MCF 10A (cell line): ENCODE results near the gene LPP. TPM values are rescaled to one million over a fixed set of nuclear protein-coding genes. Genes with fewer than 3 reads are reported as not detected.
A peak's percentile ranks its signal among the peaks of the same experiment; 100 is the strongest.

ENCODE experiments used
- BruUV-seq: library from RNA; stranded (reverse); fragments of 400-500 nt; replicated peaks from 2 replicates; lab custom pipeline; 2021; lab: Mats Ljungman, UMichigan
- CTCF ChIA-PET: fragments of 300-600 bp; sonication (Branson Sonifier 250); formaldehyde crosslinking; extraction: SDS; loops from one replicate; lab custom pipeline; 2021; ENCODE audit warnings: antibody characterized with exemption, inconsistent platforms; lab: Yijun Ruan, JAX
- POLR2A ChIA-PET: fragments of 300-600, 350-650 bp; sonication (Branson Sonifier 250); formaldehyde crosslinking; extraction: SDS; loops from one replicate; lab custom pipeline; 2020; ENCODE audit warnings: antibody characterized with exemption, inconsistent platforms; lab: Yijun Ruan, JAX
- DNase-seq: peaks from one replicate; pipeline ENCODE4 v3.0.0-alpha.2; 2018; ENCODE audit not compliant: unreplicated experiment
- H3K27ac Mint-ChIP-seq: one replicate; pipeline ENCODE4 v1.8.0; 2022; ENCODE audit warnings: mild to moderate bottlenecking, low read depth, mixed read lengths; ENCODE audit not compliant: unreplicated experiment
- H3K27me3 Mint-ChIP-seq: one replicate; pipeline ENCODE4 v1.8.0; 2022; ENCODE audit warnings: mixed read lengths; ENCODE audit not compliant: insufficient read depth, unreplicated experiment
- H3K36me3 Mint-ChIP-seq: one replicate; pipeline ENCODE4 v1.8.0; 2022; ENCODE audit warnings: mild to moderate bottlenecking, moderate library complexity, mixed read lengths; ENCODE audit not compliant: insufficient read depth, unreplicated experiment
- H3K4me1 Mint-ChIP-seq: one replicate; pipeline ENCODE4 v1.8.0; 2022; ENCODE audit warnings: mixed read lengths; ENCODE audit not compliant: insufficient read depth, unreplicated experiment
- H3K4me3 Mint-ChIP-seq: one replicate; pipeline ENCODE4 v1.8.0; 2022; ENCODE audit warnings: mild to moderate bottlenecking, moderate library complexity, mixed read lengths; ENCODE audit not compliant: unreplicated experiment
- H3K9me3 Mint-ChIP-seq: one replicate; pipeline ENCODE4 v1.8.0; 2022; ENCODE audit warnings: mixed read lengths; ENCODE audit not compliant: unreplicated experiment
- intact Hi-C: fragments of 100-400 bp; cut with micrococcal nuclease; formaldehyde crosslinking; loops from 2 replicates; pipeline ENCODE4 v1.14.1; 2022
- total RNA-seq: library from RNA; stranded (reverse); gene quantifications from 2 replicates; pipeline ENCODE4 v1.2.3, GENCODE V29; 2022
- TF ChIP-seq, protein P1 (sequence below): fragments of 200-600 bp; IDR thresholded peaks from one replicate; pipeline ENCODE4 v1.8.0; 2022; ENCODE audit warnings: antibody characterized with exemption, mild to moderate bottlenecking; ENCODE audit not compliant: unreplicated experiment

The LPP gene
- total RNA-seq, 1 experiment from 2014 or later: 117 TPM

DNA sequence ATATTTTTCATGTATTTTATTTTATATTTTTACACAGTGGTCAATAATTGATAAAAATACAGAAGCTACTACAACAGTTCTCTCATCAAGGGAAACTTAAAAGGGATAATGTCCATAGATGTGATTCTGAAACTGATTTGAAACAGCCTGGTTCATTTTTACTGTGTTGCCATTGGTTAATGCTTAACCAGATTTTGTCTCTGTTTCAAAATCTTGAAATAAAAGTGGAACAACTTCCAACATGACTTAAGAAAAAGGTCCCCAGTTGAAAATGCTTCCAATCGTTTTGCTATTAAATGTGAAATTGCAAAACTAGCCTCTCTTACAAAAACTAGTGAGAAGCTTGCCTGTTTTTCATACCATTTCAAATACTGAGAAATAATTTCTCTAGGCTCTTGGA, 240.7 kb downstream of the LPP start:
- DNase-seq: no peak
- Mint-ChIP-seq H3K27ac (no peak overlapping the region), H3K4me1 (peaks cover 12% of the 10 kb centered on the region), H3K4me3 (no peak overlapping the region), H3K36me3 (peaks cover 7% of the 10 kb centered on the region), H3K9me3 (no peaks in the 10 kb centered on the region), H3K27me3 (no peaks in the 10 kb centered on the region)
- ChIA-PET POLR2A (interaction anchor here (0.6 to 1.7 kb wide), 6 partner anchors 8 to 654 kb away, joined by 3 to 5 read pairs (median 4); no protein-coding TSS in a partner anchor), CTCF (no interaction called here)
- TF ChIP-seq, protein P1, sequence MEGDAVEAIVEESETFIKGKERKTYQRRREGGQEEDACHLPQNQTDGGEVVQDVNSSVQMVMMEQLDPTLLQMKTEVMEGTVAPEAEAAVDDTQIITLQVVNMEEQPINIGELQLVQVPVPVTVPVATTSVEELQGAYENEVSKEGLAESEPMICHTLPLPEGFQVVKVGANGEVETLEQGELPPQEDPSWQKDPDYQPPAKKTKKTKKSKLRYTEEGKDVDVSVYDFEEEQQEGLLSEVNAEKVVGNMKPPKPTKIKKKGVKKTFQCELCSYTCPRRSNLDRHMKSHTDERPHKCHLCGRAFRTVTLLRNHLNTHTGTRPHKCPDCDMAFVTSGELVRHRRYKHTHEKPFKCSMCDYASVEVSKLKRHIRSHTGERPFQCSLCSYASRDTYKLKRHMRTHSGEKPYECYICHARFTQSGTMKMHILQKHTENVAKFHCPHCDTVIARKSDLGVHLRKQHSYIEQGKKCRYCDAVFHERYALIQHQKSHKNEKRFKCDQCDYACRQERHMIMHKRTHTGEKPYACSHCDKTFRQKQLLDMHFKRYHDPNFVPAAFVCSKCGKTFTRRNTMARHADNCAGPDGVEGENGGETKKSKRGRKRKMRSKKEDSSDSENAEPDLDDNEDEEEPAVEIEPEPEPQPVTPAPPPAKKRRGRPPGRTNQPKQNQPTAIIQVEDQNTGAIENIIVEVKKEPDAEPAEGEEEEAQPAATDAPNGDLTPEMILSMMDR: no peak
- BruUV-seq: no TSS peak
- intact Hi-C loops: no loop called here

DNA sequence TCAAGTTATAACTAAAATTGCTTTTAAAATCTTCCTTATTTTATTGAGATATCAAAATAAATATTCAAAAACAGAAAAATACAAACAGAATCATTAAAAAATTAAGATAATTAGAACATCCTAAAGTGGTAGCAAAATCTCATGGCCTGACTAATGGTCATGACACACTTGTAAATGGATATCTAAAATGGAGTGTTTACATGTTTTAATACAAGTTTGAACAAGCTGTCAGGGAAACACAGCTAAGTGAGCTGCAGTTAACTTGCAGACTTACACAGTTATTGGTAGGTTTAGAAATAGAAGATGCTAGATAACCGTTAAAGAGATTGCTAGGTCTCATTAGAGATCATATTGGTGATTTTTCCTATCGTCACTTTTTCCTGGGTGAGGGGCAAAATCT, 242.3 kb downstream of the LPP start:
- CTCF ChIA-PET: no interaction called here

DNA sequence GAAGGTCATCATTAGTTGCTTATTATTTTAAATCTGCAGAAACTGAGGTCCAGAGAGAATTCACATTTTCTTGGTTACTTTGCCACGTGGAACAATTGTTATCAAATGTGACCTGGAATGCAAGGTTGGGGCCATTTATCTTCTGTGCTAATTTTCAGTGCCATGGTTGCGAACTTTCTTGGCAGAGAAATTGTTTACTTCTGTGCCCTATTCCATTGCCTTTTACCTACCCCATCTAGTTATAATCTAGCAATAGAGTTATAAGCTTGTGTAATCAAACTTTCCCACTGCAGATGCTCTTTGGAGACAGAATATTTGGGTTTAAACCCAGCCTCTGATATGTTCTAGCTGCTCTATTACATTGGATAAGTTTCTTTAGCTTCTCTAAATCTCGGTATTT, 242.9 kb downstream of the LPP start:
- H3K27ac Mint-ChIP-seq: no peak overlapping the region
- H3K4me3 Mint-ChIP-seq: no peak overlapping the region
- no peak for DNase-seq
- POLR2A ChIA-PET: interaction anchor here (1.0 to 1.1 kb wide), 2 partner anchors 10 to 18 kb away, joined by 3 read pairs; no protein-coding TSS in a partner anchor
- intact Hi-C loops: no loop called here
- H3K9me3 Mint-ChIP-seq: no peaks in the 10 kb centered on the region
- H3K27me3 Mint-ChIP-seq: no peaks in the 10 kb centered on the region
- peaks cover 7% of the 10 kb centered on the region for H3K36me3 Mint-ChIP-seq
- TF ChIP-seq, protein P1: no peak
- CTCF ChIA-PET: no interaction called here
- no TSS peak for BruUV-seq
- H3K4me1 Mint-ChIP-seq: no peaks in the 10 kb centered on the region

More for the DNA sequence above, 242.3 kb downstream of the LPP start:
- POLR2A ChIA-PET: interaction anchor here (0.7 to 1.7 kb wide), 3 partner anchors 18 to 204 kb away, joined by 3 to 4 read pairs (median 3); no protein-coding TSS in a partner anchor
- Mint-ChIP-seq H3K27me3 (no peaks in the 10 kb centered on the region), H3K9me3 (no peaks in the 10 kb centered on the region), H3K36me3 (peaks cover 7% of the 10 kb centered on the region), H3K27ac (no peak overlapping the region), H3K4me1 (no peaks in the 10 kb centered on the region), H3K4me3 (no peak overlapping the region)
- no TSS peak for BruUV-seq
- intact Hi-C loops: no loop called here
- TF ChIP-seq, protein P1: no peak
- no peak for DNase-seq

DNA sequence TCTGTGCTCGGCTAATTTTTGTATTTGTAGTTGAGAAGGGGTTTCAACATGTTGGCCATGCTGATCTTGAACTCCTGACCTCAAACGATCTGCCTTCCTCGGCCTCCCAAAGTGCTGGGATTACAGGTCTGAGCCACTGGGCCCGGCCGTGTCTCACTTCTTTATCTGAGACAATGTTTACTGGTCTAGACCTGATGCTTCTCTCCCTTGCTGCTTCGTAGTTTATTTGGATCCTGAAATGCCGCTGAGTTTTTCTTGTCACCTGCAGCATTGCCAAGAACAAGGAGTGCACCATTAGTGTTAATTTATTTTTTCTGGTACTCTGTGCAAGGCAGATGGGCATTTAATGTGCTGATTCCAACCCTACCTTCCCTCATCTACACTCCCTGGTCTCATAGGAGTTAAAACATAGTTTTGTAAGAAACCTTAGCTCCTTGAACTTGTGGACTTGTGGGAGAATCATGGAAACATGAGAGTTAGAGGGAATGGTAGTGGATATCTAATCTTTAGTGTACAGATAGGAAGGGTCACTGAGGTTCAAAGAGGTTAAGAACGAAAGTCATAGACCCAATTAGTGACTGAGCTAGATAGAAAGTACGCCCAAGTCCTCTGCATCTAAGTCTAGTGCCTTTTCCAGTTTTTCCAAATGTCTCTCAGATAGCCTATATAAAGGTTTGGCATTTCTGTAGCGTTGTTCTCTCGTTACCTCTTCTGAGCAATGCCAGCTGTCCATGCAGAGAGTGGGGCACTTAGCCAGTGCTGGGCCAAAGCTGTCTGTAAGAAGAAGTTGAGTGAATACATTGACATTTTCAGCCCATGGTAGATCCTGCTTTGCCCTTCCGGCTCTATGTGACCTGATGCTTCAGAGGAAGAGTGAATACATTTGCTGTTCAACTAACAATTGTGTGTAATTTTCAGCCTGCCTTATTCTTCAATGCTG, 244.1 kb downstream of the LPP start:
- BruUV-seq: no TSS peak
- Mint-ChIP-seq H3K4me3 (no peak overlapping the region), H3K27me3 (no peaks in the 10 kb centered on the region), H3K9me3 (no peaks in the 10 kb centered on the region), H3K27ac (peak overlapping the region; percentile 52), H3K36me3 (peaks cover 7% of the 10 kb centered on the region), H3K4me1 (no peaks in the 10 kb centered on the region)
- TF ChIP-seq, protein P1: no peak
- ChIA-PET POLR2A (interaction anchor here (1.1 to 1.2 kb wide), 3 partner anchors 11 to 659 kb away, joined by 3 to 5 read pairs (median 3); no protein-coding TSS in a partner anchor), CTCF (interaction anchor here (0.6 kb wide), 2 partner anchors 254 to 657 kb away, joined by 3 to 4 read pairs; no protein-coding TSS in a partner anchor)
- intact Hi-C loops: no loop called here
- DNase-seq: no peak
